Skin epidermis (tissue), 12 donors: Measurements from ENCODE around the gene FYN.

Source experiments
- H3K27ac ChIP-seq, 21 experiments: fragments of 200-600 bp; sonication (generic) in 11 of 21; one replicate each; pipeline ENCODE4 v1.5.0; 2020; ENCODE audit warnings: mild to moderate bottlenecking in 3 of 21, inconsistent platforms in 2 of 21, moderate library complexity in 2 of 21
- H3K4me3 ChIP-seq, 7 experiments: fragments of 200-600 bp; sonication (generic) in 2 of 7; one replicate each; pipeline ENCODE4 v1.5.0; 2020; ENCODE audit warnings: inconsistent platforms in 2 of 7, mild to moderate bottlenecking in 2 of 7, moderate library complexity in 1 of 7

Gene FYN

GRCh38 chr6:111780393-111780792, 92.9 kb downstream of the FYN start:
- peak overlapping the region in 8 of 21 experiments; percentile 35 to 79 (median 58) for H3K27ac ChIP-seq

GRCh38 chr6:111779660-111780059, 93.6 kb downstream of the FYN start:
- Histone ChIP-seq H3K27ac (peak overlapping the region in 6 of 21 experiments; percentile 17 to 79 (median 49)), H3K4me3 (no peak overlapping the region)

More at GRCh38 chr6:111780393-111780792, 92.9 kb downstream of the FYN start:
- no peak overlapping the region for H3K4me3 ChIP-seq

- Histone ChIP-seq H3K4me3 (no peak overlapping the region), H3K27ac (peak overlapping the region in 6 of 21 experiments; percentile 5 to 79 (median 26))
Observed at GRCh38 chr6:111779031-111779430, 94.2 kb downstream of the FYN start.

GRCh38 chr6:111777357-111777756, 95.9 kb downstream of the FYN start:
- Histone ChIP-seq H3K27ac (peak overlapping the region in 13 of 21 experiments; percentile 24 to 79 (median 56)), H3K4me3 (no peak overlapping the region)

GRCh38 chr6:111776236-111777221, 96.7 kb downstream of the FYN start:
- peak overlapping the region in 14 of 21 experiments; percentile 24 to 79 (median 56) for H3K27ac ChIP-seq

GRCh38 chr6:111775145-111775922, 97.9 kb downstream of the FYN start:
- Histone ChIP-seq H3K27ac (peak overlapping the region in 15 of 21 experiments; percentile 7 to 79 (median 52)), H3K4me3 (no peak overlapping the region)

More at GRCh38 chr6:111776236-111777221, 96.7 kb downstream of the FYN start:
- no peak overlapping the region for H3K4me3 ChIP-seq

GRCh38 chr6:111774346-111774703, 98.9 kb downstream of the FYN start:
- Histone ChIP-seq H3K27ac (peak overlapping the region in 4 of 21 experiments; percentile 34 to 79 (median 53)), H3K4me3 (no peak overlapping the region)

- H3K27ac ChIP-seq = peak overlapping the region in 3 of 21 experiments; percentile 34 to 79 (median 47)
- no peak overlapping the region for H3K4me3 ChIP-seq
Observed at GRCh38 chr6:111773501-111774345, 99.5 kb downstream of the FYN start.

- Histone ChIP-seq H3K4me3 (no peak overlapping the region), H3K27ac (peak overlapping the region in 1 of 21 experiments; percentile 11)
Observed at GRCh38 chr6:111772381-111772780, 100.9 kb downstream of the FYN start.

GRCh38 chr6:111771629-111772028, 101.6 kb downstream of the FYN start:
- peak overlapping the region in 1 of 21 experiments; percentile 12 for H3K27ac ChIP-seq
- H3K4me3 ChIP-seq = no peak overlapping the region

- H3K27ac ChIP-seq = no peak overlapping the region
- H3K4me3 ChIP-seq = no peak overlapping the region
Observed at GRCh38 chr6:111771094-111771432, 102.2 kb downstream of the FYN start.

- no peak overlapping the region for H3K4me3 ChIP-seq
- H3K27ac ChIP-seq = peak overlapping the region in 1 of 21 experiments; percentile 91
Observed at GRCh38 chr6:111770263-111771093, 102.8 kb downstream of the FYN start.

- Histone ChIP-seq H3K27ac (peak overlapping the region in 2 of 21 experiments; percentile 1 to 91), H3K4me3 (no peak overlapping the region)
Observed at GRCh38 chr6:111769365-111770152, 103.7 kb downstream of the FYN start.

GRCh38 chr6:111768431-111768770, 104.9 kb downstream of the FYN start:
- Histone ChIP-seq H3K27ac (peak overlapping the region in 1 of 21 experiments; percentile 91), H3K4me3 (no peak overlapping the region)

GRCh38 chr6:111767752-111768430, 105.4 kb downstream of the FYN start:
- Histone ChIP-seq H3K4me3 (no peak overlapping the region), H3K27ac (peak overlapping the region in 5 of 21 experiments; percentile 20 to 91 (median 48))

GRCh38 chr6:111766201-111766857, 106.9 kb downstream of the FYN start:
- no peak overlapping the region for H3K4me3 ChIP-seq
- H3K27ac ChIP-seq = peak overlapping the region in 9 of 21 experiments; percentile 2 to 91 (median 57)

GRCh38 chr6:111765763-111766162, 107.5 kb downstream of the FYN start:
- Histone ChIP-seq H3K27ac (peak overlapping the region in 10 of 21 experiments; percentile 2 to 91 (median 64)), H3K4me3 (no peak overlapping the region)
